GM18858 (cell line): Measurements from ENCODE around the gene WIPF3.

Experiments
- ATAC-seq: cut with Tn5 transposase; IDR thresholded peaks from one replicate; pipeline ENCODE4 v1.9.1; 2021; ENCODE audit not compliant: unreplicated experiment

The WIPF3 gene

DNA sequence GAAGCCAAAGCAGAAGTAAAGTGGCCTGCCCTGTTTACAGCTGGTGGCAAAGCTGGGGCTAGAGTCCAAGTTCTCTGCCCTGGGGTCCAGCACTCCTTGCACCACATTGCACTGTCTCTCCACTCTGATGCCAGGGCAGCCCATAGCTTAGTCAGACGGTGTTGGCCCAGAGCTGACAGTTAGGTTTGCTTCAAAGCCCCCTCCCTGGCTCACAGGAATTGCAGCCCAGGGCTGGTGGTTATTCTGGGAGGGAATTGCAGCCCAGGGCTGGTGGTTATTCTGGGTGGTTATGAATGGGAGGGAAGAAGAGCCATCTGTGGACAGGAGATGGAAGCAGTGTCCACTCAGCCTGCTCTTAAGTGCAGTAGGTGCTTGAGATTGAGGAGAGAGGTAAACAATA, 94.4 kb downstream of the WIPF3 start:
- no peak for ATAC-seq

DNA sequence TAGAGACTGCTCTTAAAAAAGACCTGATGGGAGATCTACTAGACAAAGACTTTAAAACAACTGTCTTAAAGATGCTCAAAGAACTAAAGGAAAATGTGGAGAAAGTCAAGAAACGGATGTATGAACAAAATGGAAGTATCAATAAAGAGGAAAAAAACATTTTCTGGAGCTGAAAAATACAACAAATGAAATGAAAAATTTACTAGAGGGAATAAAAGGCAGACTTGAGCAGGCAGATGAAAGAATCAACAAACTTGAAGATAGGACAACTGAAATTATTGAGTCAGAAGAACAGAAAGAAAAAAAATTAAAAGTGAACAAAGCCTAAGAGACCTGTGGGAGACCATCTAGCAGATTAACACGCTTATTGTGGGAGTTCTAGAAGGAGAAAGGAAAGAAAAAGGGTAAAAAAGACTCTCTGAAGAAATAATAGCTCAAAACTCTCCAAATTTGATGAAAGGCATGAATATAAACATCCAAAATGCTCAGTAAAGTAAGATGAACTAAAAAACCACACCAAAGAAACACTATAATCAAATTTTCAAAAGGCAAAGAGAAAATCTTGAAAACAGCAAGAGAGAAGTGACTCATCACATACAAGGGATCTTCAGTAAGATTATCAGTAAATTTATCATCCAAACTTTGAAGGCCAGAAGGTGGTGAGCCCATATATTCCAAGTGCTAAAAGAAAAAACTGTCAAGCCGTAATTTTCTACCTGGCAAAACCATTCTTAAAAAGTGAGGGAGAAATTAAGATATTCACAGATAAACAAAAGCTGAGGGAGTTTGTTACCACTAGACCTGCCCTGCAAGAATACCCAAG, 100.1 kb downstream of the WIPF3 start:
- ATAC-seq: no peak

DNA sequence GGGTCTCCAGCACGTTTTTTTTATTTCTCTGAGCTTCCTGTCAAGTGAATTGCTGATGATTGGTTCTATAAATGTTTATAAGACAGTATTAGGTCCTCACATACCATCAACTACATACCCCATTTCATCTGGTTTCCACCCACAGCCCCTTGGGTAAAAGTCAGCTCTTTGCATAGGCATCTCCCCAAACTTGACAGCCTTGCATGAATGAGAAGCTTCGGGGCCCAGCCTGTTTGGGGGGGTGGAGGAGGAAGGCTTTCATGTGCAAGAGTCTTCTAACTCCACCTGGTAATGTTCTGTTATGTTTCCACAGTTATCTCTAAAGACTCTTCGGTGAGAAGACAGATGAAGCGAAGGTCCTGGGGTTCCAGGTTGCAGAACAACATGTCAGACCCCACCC, 107.9 kb downstream of the WIPF3 start:
- ATAC-seq: no peak

DNA sequence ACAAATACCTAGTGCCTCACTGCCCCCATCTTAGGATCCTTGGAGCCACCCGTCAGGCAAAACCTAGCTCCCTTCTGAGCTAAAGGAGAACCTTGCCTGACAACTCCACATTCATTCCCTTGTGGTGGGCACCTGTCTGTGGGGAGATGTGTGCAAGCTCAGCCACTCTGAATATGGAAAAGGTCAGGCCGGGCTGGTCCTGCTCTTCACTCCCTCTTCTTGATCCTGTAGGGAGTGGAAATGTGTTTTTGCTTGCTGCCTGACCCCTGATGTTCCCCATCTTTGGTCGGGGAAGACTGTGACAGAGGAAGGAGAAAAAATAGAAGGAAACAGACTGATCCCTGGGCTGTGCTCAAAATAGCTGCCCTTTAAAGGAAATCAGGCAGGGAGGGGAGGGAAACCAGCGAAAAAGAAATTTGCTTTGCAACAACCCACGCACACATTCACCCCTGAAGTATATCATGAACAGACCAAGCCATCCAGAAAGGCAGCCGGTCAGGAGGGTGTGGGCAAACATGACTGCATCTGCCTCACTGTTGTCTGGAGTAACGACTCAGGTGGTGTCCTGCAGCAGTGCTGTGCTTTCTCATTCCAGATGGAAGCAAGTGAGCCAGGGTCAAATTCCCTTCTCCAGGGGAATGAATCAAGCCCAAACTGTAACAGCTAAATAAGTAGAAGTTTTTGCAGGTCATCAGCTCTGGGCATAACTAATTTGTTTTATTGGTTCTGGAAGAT, 109.3 kb downstream of the WIPF3 start:
- ATAC-seq: no peak

DNA sequence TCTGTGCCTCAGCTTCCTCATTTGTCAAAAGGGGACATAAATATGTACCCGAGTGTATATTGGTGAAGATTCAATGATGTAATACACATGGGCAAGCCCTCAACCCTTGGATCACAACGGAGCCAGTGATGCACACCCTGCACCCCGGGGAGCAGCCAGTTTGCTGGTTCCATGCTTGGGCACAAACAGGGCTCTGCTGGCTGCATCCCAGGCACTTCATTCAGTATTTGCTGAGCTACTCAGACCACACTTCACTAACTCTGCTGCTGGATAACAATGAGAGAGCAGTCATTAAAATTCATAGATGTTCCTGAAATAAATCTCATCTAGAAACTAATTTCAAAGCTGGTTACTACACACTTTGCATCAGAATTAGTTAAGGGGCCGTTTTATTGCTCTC, 111.3 kb downstream of the WIPF3 start:
- ATAC-seq: no peak

DNA sequence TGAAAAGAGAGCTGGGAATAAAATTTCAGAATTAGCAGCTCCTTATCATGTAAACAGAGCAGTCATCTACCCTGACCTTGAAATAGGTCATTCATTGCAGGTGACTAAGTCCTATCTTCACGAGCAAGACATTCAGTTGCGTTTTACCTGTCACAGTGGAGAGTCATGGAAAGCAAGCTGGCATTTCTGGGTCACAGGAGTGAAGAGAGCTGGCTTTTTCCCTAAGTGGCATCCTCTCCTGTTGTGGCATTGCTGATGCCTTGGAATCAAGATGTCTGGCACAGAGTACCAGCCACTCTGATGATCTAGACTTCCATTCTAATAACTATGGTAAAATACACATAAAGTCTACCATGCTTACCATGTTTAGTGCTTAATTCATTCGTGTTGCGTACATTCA, 112.5 kb downstream of the WIPF3 start:
- ATAC-seq: no peak

DNA sequence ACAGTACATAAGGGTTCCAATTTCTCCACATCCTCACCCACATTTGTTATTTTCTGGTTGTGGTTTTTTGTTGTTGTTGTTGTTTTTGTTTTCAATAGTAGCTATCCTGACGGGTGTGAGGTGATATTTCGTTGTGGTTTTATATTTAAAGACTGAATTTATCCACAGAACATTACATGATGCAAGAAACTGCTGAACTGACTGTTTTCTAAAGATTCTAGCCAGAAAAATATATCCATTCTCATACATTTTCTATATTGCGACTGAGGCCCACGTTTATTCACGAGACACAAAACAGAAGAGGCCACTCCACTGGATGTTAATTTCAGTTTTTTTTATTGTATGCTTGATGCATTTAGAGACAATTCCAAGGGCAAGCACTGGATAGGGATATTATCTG, 113.5 kb downstream of the WIPF3 start:
- no peak for ATAC-seq

DNA sequence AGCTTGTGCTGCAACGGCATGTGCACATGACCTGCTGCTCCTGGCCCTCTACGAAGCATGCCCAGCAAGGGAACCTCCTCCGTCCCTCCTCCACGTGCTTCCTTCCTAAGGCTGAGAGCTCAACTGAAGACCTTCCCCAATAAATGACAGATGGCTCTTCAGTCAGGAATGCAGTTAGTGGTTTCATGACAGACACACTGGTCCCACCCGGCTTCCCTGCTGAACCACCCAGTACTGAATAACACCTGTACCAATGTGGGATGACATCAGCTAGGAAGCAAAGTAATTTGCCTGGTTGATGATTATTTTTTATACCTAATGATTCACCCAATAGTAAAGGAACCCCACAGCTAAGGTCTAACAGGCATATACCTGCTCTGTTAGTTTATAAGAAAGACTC, 114.2 kb downstream of the WIPF3 start:
- ATAC-seq: no peak

DNA sequence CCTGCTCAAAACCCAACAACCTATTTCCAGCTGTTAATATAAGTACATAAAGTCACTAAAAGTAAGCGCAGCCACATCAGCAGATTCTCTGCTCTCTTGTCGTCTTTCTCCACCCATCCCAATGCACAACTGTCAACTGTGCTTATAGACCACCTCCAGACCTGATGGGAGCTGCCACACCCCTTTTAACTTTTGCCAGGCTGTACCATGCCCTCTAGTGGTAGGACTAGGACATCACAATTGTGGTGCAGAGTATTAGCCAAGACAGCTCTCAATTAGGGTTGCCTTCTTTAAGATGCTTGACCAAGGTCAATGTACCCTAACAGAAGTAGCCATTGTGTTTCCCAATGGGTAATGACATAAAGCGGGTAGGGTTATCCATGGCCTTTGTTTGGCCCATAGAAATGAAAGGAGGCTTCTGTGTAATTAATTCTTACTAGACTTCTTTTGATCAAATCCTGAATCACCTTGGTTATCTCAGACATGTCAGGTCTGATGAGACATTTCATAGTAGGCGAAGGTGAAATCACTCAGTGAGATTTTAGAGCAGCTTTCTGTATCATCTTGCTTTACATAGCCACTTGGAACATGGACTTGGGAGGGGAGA, 115.2 kb downstream of the WIPF3 start:
- ATAC-seq: peak; percentile 72

DNA sequence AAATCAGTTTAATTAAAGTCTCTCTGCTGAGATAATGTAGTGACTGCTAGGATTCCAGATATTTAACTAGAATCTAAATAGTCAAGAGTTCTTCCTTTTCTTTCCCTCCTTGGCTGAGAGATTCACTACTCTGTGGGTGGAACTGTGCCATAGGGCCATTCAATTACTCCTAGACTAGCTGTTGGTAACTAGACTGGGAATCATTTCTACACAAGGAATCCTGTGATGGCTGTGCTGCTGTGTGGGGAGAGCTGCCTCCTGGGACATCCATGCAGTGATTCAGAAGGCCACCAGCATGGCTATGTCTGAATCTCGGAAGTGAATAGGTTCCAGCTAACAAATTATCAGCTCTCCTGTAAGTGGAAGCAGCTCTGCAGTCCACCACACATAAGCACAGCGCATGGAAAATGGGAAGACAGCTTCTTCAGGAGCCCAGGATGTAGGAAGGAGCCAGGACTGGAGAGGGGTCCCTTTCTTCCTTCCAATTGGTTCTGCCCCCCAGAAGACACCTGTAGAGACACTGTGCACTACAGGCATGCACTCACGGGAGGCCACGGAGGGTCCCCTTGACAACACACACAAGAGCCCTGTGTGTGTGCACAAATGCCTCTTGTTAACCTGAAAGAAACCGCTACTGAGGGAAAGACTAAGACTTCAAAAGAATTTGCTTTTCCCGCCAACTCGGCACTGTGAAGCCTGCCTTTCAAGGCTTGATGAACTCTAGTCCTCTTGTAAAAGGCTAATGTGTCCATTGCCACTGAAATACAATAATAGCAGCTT, 116.8 kb downstream of the WIPF3 start:
- ATAC-seq: no peak

DNA sequence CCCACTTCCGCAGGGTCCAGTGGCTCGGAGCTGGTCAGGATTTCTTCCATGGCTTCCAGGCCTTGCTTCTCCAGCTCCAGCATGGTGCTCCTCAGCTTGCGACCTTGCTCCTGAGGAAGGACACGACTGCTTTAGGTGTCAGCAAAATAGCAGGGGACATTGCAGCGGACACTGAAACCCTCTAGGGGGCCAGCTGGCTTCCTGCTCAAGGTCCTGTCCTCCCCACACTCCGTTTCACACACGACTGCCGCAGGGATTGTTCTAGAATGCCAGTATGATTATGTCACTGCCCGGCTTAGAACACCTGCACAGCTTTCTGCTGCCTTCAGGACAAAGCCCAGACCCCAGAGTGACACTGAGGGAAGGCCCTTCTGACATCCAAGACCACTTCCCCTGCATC, 117.7 kb downstream of the WIPF3 start:
- ATAC-seq: no peak

DNA sequence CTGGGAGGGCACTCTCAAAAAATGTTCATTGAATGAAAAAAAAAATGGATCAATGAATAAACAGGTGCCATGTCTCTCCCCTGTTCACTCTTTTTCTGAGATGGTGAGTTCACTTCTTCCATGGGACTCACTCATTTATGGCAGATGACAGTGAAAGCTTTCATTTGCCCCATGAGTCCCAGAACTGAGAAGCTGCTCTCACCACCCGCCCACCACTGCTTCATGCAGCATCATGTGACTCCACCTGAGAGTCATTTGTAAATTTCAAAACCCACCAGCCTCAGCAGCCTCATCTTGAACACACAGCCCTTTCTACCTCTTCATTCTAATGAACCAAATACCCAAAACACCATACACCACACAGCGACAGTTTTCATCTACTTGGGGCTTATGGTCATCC, 118.4 kb downstream of the WIPF3 start:
- ATAC-seq: no peak

DNA sequence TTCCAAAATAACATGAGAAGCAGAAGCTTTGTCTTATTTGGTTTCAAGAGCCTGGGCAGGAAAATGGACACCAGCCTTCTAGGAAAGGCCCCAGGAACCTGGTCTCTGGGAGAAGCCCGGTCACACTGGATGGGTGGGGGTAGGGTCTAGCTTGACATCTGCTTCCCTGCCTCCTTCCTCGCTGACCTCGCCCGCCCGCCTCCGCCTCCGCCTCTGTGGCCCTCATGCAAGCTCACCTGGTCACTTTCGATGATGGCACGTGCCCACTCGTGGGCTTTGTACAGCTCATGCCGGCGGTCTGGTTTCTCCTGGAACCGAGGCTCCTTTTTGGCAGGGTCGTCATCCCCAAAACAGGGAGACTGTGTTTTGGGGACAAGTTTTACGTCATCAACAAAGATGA, 119.9 kb downstream of the WIPF3 start:
- no peak for ATAC-seq

DNA sequence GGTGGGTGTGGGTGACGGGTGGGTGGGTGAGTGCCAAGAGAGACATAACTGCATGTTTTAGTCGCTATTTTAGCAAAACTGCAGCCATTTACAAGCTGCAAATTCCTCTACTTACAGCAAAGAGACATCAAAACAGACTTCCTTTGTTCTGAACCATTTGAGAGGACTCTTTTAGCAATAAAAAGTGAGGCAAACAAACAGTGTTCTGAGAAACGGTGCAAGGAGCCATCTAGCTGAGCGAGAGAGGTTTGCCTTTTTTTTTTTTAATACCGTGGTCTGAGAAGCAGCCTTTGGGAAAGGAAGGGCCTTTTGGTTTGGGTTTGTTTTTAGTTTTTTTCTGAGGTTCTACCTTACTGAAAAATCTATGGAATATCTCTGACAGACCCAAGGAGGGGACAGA, 120.4 kb downstream of the WIPF3 start:
- ATAC-seq: no peak

DNA sequence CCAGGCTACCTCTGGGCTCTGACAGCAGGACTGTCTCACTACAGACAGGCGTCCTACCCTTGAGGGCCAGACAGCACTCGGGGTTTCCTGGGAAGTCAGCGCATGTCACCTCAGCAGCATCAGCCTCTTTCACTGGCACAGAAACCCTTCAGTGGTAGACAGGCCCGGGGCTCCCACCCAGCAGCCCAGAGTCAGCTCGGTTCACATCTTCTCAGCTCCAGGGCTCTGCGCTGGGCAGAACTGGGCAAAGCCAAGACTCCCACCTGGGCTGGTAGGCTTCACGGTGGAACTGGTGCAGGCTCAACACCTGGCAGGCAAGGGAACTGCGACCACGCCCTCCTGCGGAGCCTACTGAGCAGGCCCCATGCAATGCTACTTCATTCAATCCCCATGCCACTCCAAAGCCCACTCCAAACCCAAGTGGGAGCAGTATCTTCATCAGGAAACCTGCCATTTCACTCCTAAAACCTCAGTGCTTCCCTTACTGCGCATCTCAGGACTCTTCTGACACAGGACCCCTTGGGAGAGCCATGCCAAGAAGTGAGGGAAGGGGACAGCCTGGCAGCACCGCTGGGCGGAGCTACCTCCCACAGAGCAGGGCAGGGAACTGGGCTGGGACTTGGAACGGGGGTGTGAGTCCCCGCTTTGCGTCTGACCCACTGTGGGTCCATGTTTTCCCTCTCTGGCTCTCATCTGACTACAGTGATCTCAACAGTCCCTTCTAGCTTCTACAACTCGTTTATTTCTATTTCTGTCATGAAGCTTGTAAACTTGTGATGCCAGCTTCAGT, 122.9 kb downstream of the WIPF3 start:
- ATAC-seq: no peak

DNA sequence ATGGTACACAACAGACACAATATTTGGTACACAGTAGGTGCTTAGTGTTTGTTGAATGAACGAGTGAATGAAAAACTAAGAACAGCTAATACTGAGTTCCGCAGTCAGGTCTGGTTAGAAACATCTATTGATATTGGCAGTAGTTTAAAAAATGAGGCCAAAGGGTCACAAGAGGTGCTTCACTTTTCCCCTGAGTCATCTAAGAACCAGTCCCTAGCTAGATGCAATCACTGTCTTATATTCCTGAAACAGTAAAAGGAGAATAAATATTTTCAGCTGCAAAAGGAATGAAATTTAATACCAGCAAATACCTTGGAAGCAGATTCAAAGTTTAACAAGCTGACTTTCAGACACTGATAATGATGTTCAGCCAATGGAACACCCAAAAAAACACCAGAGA, 128.8 kb downstream of the WIPF3 start:
- no peak for ATAC-seq

DNA sequence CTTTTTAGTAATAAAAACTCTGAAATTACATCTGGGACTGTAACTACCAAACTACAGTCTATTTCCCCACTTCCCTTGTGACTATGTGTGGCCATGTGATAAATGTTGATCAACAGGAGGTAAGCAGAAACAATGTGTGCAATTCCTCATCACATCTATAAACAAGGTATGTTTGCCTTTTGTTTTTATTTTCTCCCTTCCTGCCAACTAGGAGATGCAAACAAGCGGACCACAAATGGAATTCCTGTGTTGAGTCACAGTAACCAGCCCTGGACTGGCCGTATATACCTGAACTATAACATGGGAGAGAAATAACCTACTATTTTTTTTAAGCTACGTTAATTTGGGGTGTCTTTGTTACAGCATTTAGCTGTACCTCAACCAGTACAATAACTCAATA, 130.8 kb downstream of the WIPF3 start:
- no peak for ATAC-seq

DNA sequence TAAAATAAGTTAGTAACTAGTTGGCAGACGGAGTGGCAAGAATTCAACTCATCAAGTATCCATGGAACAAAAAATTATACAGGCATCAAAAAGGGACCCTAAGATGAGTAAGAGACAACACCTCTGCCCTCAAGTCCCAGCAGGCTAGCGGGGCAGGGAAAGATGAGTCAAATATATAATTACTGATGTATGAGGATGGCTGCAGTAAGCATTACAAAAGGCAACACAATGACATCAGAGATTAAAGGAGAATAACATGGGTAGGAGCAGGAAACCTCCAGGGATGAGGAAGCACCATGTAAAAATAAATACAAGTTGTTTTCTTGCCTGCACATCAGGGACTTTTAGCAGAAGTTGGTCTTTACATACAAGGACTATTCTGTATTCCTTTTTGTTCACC, 133.9 kb downstream of the WIPF3 start:
- ATAC-seq: no peak

DNA sequence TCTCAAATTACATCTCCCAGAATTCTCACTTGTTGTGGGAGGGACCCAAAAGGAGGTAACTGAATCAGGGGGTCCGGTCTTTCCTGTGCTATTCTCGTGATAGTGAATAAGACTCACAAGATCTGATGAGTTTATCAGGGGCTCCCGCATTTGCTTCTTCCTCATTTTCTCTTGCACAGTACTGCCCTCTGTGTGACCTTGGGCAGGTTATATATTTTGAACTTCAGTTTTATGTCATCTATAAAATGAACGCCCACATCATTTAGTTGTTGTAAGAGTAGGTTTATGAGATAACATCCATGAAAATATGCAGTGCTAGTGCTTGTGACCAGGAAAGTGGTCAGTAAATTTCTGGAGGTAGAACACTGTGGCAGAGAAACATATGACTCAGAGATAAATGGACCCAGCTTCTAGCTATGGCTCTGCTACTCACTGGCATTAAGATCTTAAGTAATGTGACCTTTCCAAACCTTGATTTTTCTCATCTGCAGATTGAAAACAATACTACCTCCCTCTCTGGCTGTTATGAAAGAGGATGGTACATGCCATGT, 139.0 kb downstream of the WIPF3 start:
- ATAC-seq: no peak

DNA sequence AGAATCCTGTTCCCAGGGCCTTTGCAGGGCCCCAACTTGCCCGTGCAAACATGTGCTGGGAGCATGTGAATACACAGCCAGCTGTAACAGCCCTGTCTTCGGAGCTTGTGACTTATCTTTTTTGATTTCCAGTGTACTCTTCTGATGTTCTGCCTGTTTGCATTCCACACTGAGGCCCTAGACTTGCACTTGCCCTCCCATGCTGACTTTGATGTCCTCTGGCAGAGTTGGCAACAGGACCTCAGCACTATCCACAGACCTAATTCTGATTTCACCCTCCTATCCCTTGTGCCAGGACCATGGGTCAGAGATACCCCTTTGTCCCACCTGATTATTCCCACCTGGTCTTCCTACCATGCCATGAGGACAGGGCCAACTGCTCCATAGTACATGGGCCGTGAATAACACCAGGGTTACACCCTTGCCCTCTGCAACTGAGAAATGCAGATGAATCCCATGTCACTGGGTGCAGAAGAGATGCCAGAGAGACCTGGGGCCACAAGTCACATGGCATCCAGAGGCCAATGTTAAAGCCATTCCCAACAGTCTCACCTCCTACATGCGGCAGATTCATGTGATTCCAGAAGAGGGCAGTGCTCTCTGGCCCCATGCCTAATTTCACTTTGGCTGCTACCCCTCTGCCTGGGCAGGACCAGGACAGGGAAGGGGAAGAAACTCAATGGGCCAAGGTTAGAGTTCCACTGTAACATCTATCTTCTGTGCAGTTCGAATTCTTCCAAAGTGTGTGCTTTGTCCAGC, 140.3 kb downstream of the WIPF3 start:
- ATAC-seq: no peak
